Measurements from ENCODE around the gene SLC31A1. TPM values are rescaled to one million over a fixed set of nuclear protein-coding genes. Genes with fewer than 3 reads are reported as not detected.

The SLC31A1 gene
- total and polyA plus RNA-seq, 2 donors (not counting 1 experiment from before 2014, with no cell fraction given) = 1.1 to 3.2 TPM

GRCh38 chr9:113183956-113184488 lies 37.3 kb upstream of the SLC31A1 start:
- Histone ChIP-seq H3K4me1 (ENCODE audit: control insufficient read depth in 2 of 2, insufficient read depth in 2 of 2, low read length in 2 of 2) (no peaks in the 10 kb centered on the region), H3K79me2 (ENCODE audit: control insufficient read depth, insufficient read depth, low read length) (no peaks in the 10 kb centered on the region), H3K9ac (ENCODE audit: low read length) (no peak overlapping the region), H3K27me3 (replicated peaks in 1 of 4; ENCODE audit: control extremely low read depth in 1 of 4, control insufficient read depth in 3 of 4, insufficient read depth in 4 of 4, low read length in 3 of 4) (no peaks in the 10 kb centered on the region), H3K36me3 (replicated peaks in 1 of 2; ENCODE audit: control extremely low read depth in 1 of 2, control insufficient read depth in 1 of 2, extremely low read depth in 1 of 2, insufficient read depth in 2 of 2, low read length in 1 of 2) (peaks cover 24 to 83% of the 10 kb centered on the region in 2 experiments), H3K9me3 (ENCODE audit: control extremely low read depth in 1 of 3, control insufficient read depth in 2 of 3, insufficient read depth in 1 of 3, low read length in 2 of 3) (no peaks in the 10 kb centered on the region), H3K4me3 (ENCODE audit: control extremely low read depth in 1 of 5, extremely low read depth in 1 of 5, insufficient read depth in 1 of 5, low read depth in 2 of 5, low read length in 4 of 5) (no peak overlapping the region), H3K27ac (ENCODE audit: low read length in 2 of 2) (no peak overlapping the region), H3K4me2 (replicated peaks; ENCODE audit: low read depth, low read length, poor library complexity, severe bottlenecking) (no peak overlapping the region), H2AFZ (ENCODE audit: insufficient read depth, low read depth, low read length, poor library complexity, severe bottlenecking) (no peak overlapping the region), H4K20me1 (ENCODE audit: control insufficient read depth, insufficient read depth, low read length, poor library complexity, severe bottlenecking) (no peaks in the 10 kb centered on the region)
- no peaks in the 10 kb centered on the region for H3K4me1 Mint-ChIP-seq
- H3K9me3 Mint-ChIP-seq (ENCODE audit: insufficient read depth) = no peaks in the 10 kb centered on the region
- ChIA-PET CTCF (no interaction called here), POLR2A (no interaction called here)
- intact Hi-C loops (cut with micrococcal nuclease) = no loop called here
- no peak for TF ChIP-seq CTCF (IDR thresholded peaks at IDR 0.05)
- TF ChIP-seq EZH2 (IDR thresholded peaks at IDR 0.05; ENCODE audit: borderline replicate concordance, insufficient read depth, low read depth, low read length, poor library complexity, severe bottlenecking) = no peak
- no peak overlapping the region for H3K4me3 Mint-ChIP-seq
- WGBS (ENCODE audit: insufficient coverage) = no CpG with 5 or more reads among the region's 2 CpGs
- DNase-seq = no peak
- no peak overlapping the region for H3K27ac Mint-ChIP-seq
- no peak for ATAC-seq (ENCODE audit: low read depth)
- H3K27me3 Mint-ChIP-seq = no peaks in the 10 kb centered on the region

- no peaks in the 10 kb centered on the region for H3K9me3 Mint-ChIP-seq (ENCODE audit: insufficient read depth)
- intact Hi-C loops (cut with micrococcal nuclease) = no loop called here
- Histone ChIP-seq H4K20me1 (ENCODE audit: control insufficient read depth, insufficient read depth, low read length, poor library complexity, severe bottlenecking) (no peaks in the 10 kb centered on the region), H3K9me3 (ENCODE audit: control extremely low read depth in 1 of 3, control insufficient read depth in 2 of 3, insufficient read depth in 1 of 3, low read length in 2 of 3) (no peaks in the 10 kb centered on the region), H3K9ac (ENCODE audit: low read length) (no peak overlapping the region), H3K4me1 (ENCODE audit: control insufficient read depth in 2 of 2, insufficient read depth in 2 of 2, low read length in 2 of 2) (no peaks in the 10 kb centered on the region), H3K79me2 (ENCODE audit: control insufficient read depth, insufficient read depth, low read length) (no peaks in the 10 kb centered on the region), H3K36me3 (replicated peaks in 1 of 2; ENCODE audit: control extremely low read depth in 1 of 2, control insufficient read depth in 1 of 2, extremely low read depth in 1 of 2, insufficient read depth in 2 of 2, low read length in 1 of 2) (peaks cover 24 to 81% of the 10 kb centered on the region in 2 experiments), H3K27me3 (replicated peaks in 1 of 4; ENCODE audit: control extremely low read depth in 1 of 4, control insufficient read depth in 3 of 4, insufficient read depth in 4 of 4, low read length in 3 of 4) (no peaks in the 10 kb centered on the region), H2AFZ (ENCODE audit: insufficient read depth, low read depth, low read length, poor library complexity, severe bottlenecking) (no peak overlapping the region), H3K4me3 (ENCODE audit: control extremely low read depth in 1 of 5, extremely low read depth in 1 of 5, insufficient read depth in 1 of 5, low read depth in 2 of 5, low read length in 4 of 5) (no peak overlapping the region), H3K4me2 (replicated peaks; ENCODE audit: low read depth, low read length, poor library complexity, severe bottlenecking) (no peak overlapping the region), H3K27ac (ENCODE audit: low read length in 2 of 2) (no peak overlapping the region)
- DNase-seq (no peak), ATAC-seq (ENCODE audit: low read depth) (no peak)
- CTCF ChIA-PET = no interaction called here
- no peak overlapping the region for H3K4me3 Mint-ChIP-seq
- H3K4me1 Mint-ChIP-seq = no peaks in the 10 kb centered on the region
- H3K27ac Mint-ChIP-seq = no peak overlapping the region
- POLR2A ChIA-PET = no interaction called here
- no CpG with 5 or more reads among the region's 2 CpGs for WGBS (ENCODE audit: insufficient coverage)
- no peaks in the 10 kb centered on the region for H3K27me3 Mint-ChIP-seq
- TF ChIP-seq CTCF (IDR thresholded peaks at IDR 0.05) (no peak), EZH2 (IDR thresholded peaks at IDR 0.05; ENCODE audit: borderline replicate concordance, insufficient read depth, low read depth, low read length, poor library complexity, severe bottlenecking) (no peak)
These were observed 36.8 kb upstream of the SLC31A1 start for GRCh38 chr9:113184539-113184938.

Data from B cell (primary cell).